ENCODE measurements around the gene ARL15. TPM values are rescaled to one million over a fixed set of nuclear protein-coding genes. Genes with fewer than 3 reads are reported as not detected.

Gene ARL15
- total RNA-seq, 1 experiment from 2014 or later, result 6.9 TPM

DNA sequence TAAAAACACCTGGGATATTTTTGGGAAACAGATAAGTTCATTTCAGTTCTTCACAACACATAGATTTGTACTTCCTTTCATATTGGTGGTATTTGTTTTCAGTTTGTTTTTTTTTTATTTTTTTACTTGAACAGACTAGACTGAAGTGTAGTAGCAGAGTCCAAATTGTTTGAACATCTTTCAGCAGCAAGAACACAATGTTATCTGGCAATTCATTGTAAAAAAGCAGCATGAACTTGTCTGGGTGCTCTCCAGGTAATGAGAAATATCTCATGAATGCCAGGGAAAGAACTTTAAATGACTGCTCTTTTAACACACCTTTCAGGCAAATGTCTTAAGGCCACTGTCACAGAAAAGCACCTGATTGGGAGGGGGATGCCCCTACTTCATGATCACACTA is 113.4 kb downstream of the ARL15 start:
- CTCF ChIA-PET, result no interaction called here

DNA sequence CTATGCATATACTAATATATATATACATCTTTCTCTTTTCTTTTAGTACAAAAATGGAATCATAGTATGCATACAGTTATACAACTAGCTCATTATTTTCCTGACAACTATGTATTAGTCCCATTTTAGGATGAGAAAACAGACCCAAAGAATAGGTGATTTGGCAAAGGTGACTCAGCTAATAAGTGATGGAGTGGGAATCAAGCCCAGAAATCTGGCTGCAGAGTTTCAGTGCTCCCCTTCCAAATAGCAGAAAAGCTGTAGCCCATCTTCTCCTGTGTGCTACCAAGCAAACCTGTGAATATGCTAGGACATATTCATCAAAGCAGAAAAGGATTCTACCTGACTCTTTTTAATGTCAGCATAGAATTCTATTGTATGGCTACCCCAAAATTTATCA is 114.7 kb downstream of the ARL15 start:
- Histone ChIP-seq H3K27me3 (ENCODE audit: low read length) (no peaks in the 10 kb centered on the region), H3K27ac (ENCODE audit: low read length) (no peak overlapping the region), H3K36me3 (ENCODE audit: low read depth, low read length) (no peaks in the 10 kb centered on the region), H3K9ac (ENCODE audit: low read length) (no peak overlapping the region), H3K9me2 (replicated peaks; ENCODE audit: low read length) (no peaks in the 10 kb centered on the region), H3F3A (ENCODE audit: low read length, unreplicated experiment) (no peaks in the 10 kb centered on the region), H3K4me2 (ENCODE audit: low read length) (no peak overlapping the region), H3K4me1 (ENCODE audit: insufficient read depth, low read length) (no peaks in the 10 kb centered on the region), H3K4me3 (ENCODE audit: low read length) (no peak overlapping the region), H4K20me1 (ENCODE audit: low read length) (no peaks in the 10 kb centered on the region), H3K9me3 (ENCODE audit: low read length) (no peaks in the 10 kb centered on the region), H2AFZ (ENCODE audit: low read length) (no peak overlapping the region), H3K79me2 (ENCODE audit: low read length) (no peaks in the 10 kb centered on the region)
- BruUV-seq (replicated peaks), result no TSS peak
- ChIA-PET CTCF (no interaction called here), POLR2A (ENCODE audit: unreplicated experiment) (no interaction called here)
- TF ChIP-seq EZH2phosphoT487 (IDR thresholded peaks at IDR 0.05; ENCODE audit: borderline replicate concordance, low read length) (no peak), CTCF (conservative IDR thresholded peaks at IDR 0.05; ENCODE audit: low read depth, low read length) (no peak), EZH2 (IDR thresholded peaks at IDR 0.05; ENCODE audit: low read length, unreplicated experiment) (no peak)
- intact Hi-C loops (cut with micrococcal nuclease), result no loop called here
- DNase-seq (no peak), ATAC-seq (no peak)

More for the DNA sequence above, 113.4 kb downstream of the ARL15 start:
- no TSS peak for BruUV-seq (replicated peaks)
- POLR2A ChIA-PET (ENCODE audit: unreplicated experiment), result no interaction called here
- H3K9ac ChIP-seq (ENCODE audit: low read length), result no peak overlapping the region
- no peak overlapping the region for H3K27ac ChIP-seq (ENCODE audit: low read length)
- DNase-seq (no peak), ATAC-seq (no peak)
- H4K20me1 ChIP-seq (ENCODE audit: low read length), result no peaks in the 10 kb centered on the region
- H3K4me3 ChIP-seq (ENCODE audit: low read length), result no peak overlapping the region
- TF ChIP-seq EZH2phosphoT487 (IDR thresholded peaks at IDR 0.05; ENCODE audit: borderline replicate concordance, low read length) (no peak), CTCF (conservative IDR thresholded peaks at IDR 0.05; ENCODE audit: low read depth, low read length) (no peak), EZH2 (IDR thresholded peaks at IDR 0.05; ENCODE audit: low read length, unreplicated experiment) (no peak)
- no peak overlapping the region for H3K4me2 ChIP-seq (ENCODE audit: low read length)
- no peaks in the 10 kb centered on the region for H3K9me3 ChIP-seq (ENCODE audit: low read length)
- intact Hi-C loops (cut with micrococcal nuclease), result no loop called here
- no peaks in the 10 kb centered on the region for H3F3A ChIP-seq (ENCODE audit: low read length, unreplicated experiment)
- H3K9me2 ChIP-seq (replicated peaks; ENCODE audit: low read length), result no peaks in the 10 kb centered on the region
- no peak overlapping the region for H2AFZ ChIP-seq (ENCODE audit: low read length)
- H3K4me1 ChIP-seq (ENCODE audit: insufficient read depth, low read length), result no peaks in the 10 kb centered on the region
- no peaks in the 10 kb centered on the region for H3K27me3 ChIP-seq (ENCODE audit: low read length)
- no peaks in the 10 kb centered on the region for H3K79me2 ChIP-seq (ENCODE audit: low read length)
- H3K36me3 ChIP-seq (ENCODE audit: low read depth, low read length), result no peaks in the 10 kb centered on the region

DNA sequence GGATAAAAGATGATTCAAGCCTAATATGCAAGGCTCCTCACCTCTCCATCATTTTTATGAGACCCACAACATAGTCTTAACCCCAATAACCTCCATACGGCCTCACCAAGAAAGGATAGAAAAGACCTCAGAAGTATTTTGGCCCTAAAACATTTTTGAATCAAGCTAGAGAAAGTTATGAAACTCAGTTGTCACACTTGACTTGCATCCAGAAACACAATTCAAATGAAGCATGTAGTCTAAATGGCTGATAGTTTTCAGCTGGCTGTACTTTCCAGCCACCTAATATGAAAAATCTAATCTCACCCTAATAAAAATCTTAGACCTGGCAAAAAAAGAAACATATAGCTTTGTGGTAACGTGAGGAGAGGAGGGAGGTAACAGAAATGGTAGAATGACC is 116.1 kb downstream of the ARL15 start:
- intact Hi-C loops (cut with micrococcal nuclease), result no loop called here
- Histone ChIP-seq H4K20me1 (ENCODE audit: low read length) (no peaks in the 10 kb centered on the region), H3K27ac (ENCODE audit: low read length) (no peak overlapping the region), H3K27me3 (ENCODE audit: low read length) (no peaks in the 10 kb centered on the region), H3K9me3 (ENCODE audit: low read length) (no peaks in the 10 kb centered on the region), H2AFZ (ENCODE audit: low read length) (no peak overlapping the region), H3K9me2 (replicated peaks; ENCODE audit: low read length) (no peaks in the 10 kb centered on the region), H3F3A (ENCODE audit: low read length, unreplicated experiment) (no peaks in the 10 kb centered on the region), H3K4me3 (ENCODE audit: low read length) (no peak overlapping the region), H3K79me2 (ENCODE audit: low read length) (no peaks in the 10 kb centered on the region), H3K4me1 (ENCODE audit: insufficient read depth, low read length) (no peaks in the 10 kb centered on the region), H3K36me3 (ENCODE audit: low read depth, low read length) (no peaks in the 10 kb centered on the region), H3K4me2 (ENCODE audit: low read length) (no peak overlapping the region), H3K9ac (ENCODE audit: low read length) (no peak overlapping the region)
- BruUV-seq (replicated peaks), result no TSS peak
- no peak for TF ChIP-seq EZH2 (IDR thresholded peaks at IDR 0.05; ENCODE audit: low read length, unreplicated experiment)
- TF ChIP-seq CTCF (conservative IDR thresholded peaks at IDR 0.05; ENCODE audit: low read depth, low read length), result no peak
- no peak for TF ChIP-seq EZH2phosphoT487 (IDR thresholded peaks at IDR 0.05; ENCODE audit: borderline replicate concordance, low read length)
- ChIA-PET CTCF (no interaction called here), POLR2A (ENCODE audit: unreplicated experiment) (no interaction called here)
- DNase-seq, result no peak
- no peak for ATAC-seq

All from PC-3 (cell line).